Renal pelvis (tissue), 4 donors: ENCODE measurements around the gene FAM222B. TPM values are rescaled to one million over a fixed set of nuclear protein-coding genes. Genes with fewer than 3 reads are reported as not detected.
A peak's percentile ranks its signal among the peaks of the same experiment; 100 is the strongest.
"Not testable (repeated sequence)": the region's sequence is repeated elsewhere in the genome, so short reads cannot be mapped to it uniquely, and the experiment has no call there.

ENCODE experiments used
- DNase-seq: peaks from one replicate; pipeline ENCODE4 v3.0.0-alpha.2; 2013
- polyA plus RNA-seq, 3 donors: library from polyadenylated mRNA; unstranded; fragments of 120-200 nt; gene quantifications; one replicate each; pipeline ENCODE4 v1.2.1, GENCODE V29; 2013; ENCODE audit not compliant: insufficient read length in 3 of 3

FAM222B gene
- polyA plus RNA-seq, 3 donors: 21.8 to 23.6 (median 22.8) TPM

- DNase-seq: no peak
Measured at GRCh38 chr17:28735242-28735722, 107.3 kb downstream of the FAM222B start.

- DNase-seq: no peak
Measured at GRCh38 chr17:28734712-28735241, 107.8 kb downstream of the FAM222B start.

GRCh38 chr17:28733346-28733745 is 109.2 kb downstream of the FAM222B start:
- no peak for DNase-seq

- no peak for DNase-seq
Measured at GRCh38 chr17:28729950-28730330, 112.7 kb downstream of the FAM222B start.

GRCh38 chr17:28728364-28729200 is 114.0 kb downstream of the FAM222B start, which contains the start of gene NEK8:
Gene NEK8 (plus strand): TSS chr17:28728788. CDS start chr17:28728814, 26 bp downstream.
- peak; percentile 93 for DNase-seq

GRCh38 chr17:28726627-28727491 is 115.7 kb downstream of the FAM222B start:
- DNase-seq: peak; percentile 96

- peak; percentile 63 for DNase-seq
Measured at GRCh38 chr17:28726226-28726626, 116.4 kb downstream of the FAM222B start, which contains the start of gene TLCD1. Gene TLCD1 (minus strand): TSS chr17:28726233. CDS start chr17:28726097, 136 bp downstream.

- DNase-seq: peak; percentile 58
Measured at GRCh38 chr17:28725660-28726225, 116.8 kb downstream of the FAM222B start.

GRCh38 chr17:28725166-28725659 is 117.4 kb downstream of the FAM222B start:
- peak; percentile 20 for DNase-seq

GRCh38 chr17:28724500-28725165 is 118.0 kb downstream of the FAM222B start:
- no peak for DNase-seq

GRCh38 chr17:28723836-28724499 is 118.6 kb downstream of the FAM222B start:
- not testable (repeated sequence) for DNase-seq

- DNase-seq: no peak
Measured at GRCh38 chr17:28723159-28723835, 119.3 kb downstream of the FAM222B start.

GRCh38 chr17:28722417-28723158 is 120.0 kb downstream of the FAM222B start:
- no peak for DNase-seq

GRCh38 chr17:28720997-28721329 is 121.6 kb downstream of the FAM222B start:
- DNase-seq: not testable (repeated sequence)

GRCh38 chr17:28720247-28720996 is 122.2 kb downstream of the FAM222B start:
- DNase-seq: no peak

- no peak for DNase-seq
Measured at GRCh38 chr17:28719021-28719433, 123.6 kb downstream of the FAM222B start.

- DNase-seq: peak; percentile 79
Measured at GRCh38 chr17:28718333-28719020, 124.1 kb downstream of the FAM222B start.
